B cell (primary cell): ENCODE data around the gene ZNF277.

ENCODE experiments used
- EZH2 ChIP-seq: IDR thresholded peaks from 2 replicates; pipeline ENCODE4 v1.6.1; 2012; ENCODE audit warnings: borderline replicate concordance, low read depth, mild to moderate bottlenecking, moderate library complexity, low read length; ENCODE audit not compliant: insufficient read depth, poor library complexity, severe bottlenecking
- TF ChIP-seq, protein P1 (sequence below): fragments of 200-600 bp; IDR thresholded peaks from one replicate; pipeline ENCODE4 v1.8.0; 2022; ENCODE audit warnings: antibody characterized with exemption, mild to moderate bottlenecking

DNA sequence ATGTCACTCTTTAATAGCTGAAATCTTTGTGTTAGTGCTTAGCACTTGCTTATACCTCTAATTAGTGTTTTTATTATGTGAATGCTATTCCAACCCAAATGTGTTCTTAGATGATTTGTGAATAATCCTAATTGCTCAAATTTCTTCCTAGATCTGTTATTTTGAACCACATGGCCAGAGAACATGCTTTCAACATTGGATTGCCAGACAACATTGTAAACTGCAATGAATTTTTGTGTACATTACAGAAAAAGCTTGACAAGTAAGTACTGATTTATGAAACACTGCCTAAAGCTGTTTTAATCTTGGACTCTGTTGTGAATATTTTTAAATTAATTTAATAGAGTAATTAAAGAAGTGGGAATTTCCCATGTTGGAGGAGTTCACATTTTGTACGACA lies 121.1 kb downstream of the ZNF277 start:
- TF ChIP-seq, protein P1, sequence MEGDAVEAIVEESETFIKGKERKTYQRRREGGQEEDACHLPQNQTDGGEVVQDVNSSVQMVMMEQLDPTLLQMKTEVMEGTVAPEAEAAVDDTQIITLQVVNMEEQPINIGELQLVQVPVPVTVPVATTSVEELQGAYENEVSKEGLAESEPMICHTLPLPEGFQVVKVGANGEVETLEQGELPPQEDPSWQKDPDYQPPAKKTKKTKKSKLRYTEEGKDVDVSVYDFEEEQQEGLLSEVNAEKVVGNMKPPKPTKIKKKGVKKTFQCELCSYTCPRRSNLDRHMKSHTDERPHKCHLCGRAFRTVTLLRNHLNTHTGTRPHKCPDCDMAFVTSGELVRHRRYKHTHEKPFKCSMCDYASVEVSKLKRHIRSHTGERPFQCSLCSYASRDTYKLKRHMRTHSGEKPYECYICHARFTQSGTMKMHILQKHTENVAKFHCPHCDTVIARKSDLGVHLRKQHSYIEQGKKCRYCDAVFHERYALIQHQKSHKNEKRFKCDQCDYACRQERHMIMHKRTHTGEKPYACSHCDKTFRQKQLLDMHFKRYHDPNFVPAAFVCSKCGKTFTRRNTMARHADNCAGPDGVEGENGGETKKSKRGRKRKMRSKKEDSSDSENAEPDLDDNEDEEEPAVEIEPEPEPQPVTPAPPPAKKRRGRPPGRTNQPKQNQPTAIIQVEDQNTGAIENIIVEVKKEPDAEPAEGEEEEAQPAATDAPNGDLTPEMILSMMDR = no peak
- TF ChIP-seq EZH2 = no peak
